SHP77 (cell line): ENCODE measurements around the gene SMYD3.
A peak's percentile ranks its signal among the peaks of the same experiment; 100 is the strongest.

Source experiments
- DNase-seq, 2 experiments: peaks; one replicate each; lab custom pipeline; 2025; lab: John Stamatoyannopoulos, UW

SMYD3 gene

GRCh38 chr1:246146804-246147523 lies 360.1 kb downstream of the SMYD3 start:
- no peak for DNase-seq

GRCh38 chr1:246145900-246146299 lies 361.2 kb downstream of the SMYD3 start:
- no peak for DNase-seq

DNA sequence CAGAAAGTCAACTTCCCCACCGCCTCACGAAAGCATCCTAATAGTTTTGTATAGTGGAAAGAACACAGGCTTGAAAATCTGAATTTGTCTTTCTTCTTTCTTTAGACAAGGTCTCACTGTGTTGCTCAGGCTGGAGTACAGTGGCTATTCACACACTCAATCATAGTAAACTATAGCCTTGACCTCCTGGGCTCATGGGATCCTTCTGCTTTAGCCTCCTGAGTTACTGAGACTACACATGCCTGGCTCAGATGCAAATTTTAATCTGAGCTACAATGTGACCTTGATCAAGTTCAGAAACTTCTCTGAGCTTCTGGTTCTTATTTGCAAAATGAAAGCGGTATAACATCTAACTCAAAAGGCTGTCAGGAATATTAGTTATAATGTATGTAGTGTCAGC lies 362.1 kb downstream of the SMYD3 start:
- no peak for DNase-seq

DNA sequence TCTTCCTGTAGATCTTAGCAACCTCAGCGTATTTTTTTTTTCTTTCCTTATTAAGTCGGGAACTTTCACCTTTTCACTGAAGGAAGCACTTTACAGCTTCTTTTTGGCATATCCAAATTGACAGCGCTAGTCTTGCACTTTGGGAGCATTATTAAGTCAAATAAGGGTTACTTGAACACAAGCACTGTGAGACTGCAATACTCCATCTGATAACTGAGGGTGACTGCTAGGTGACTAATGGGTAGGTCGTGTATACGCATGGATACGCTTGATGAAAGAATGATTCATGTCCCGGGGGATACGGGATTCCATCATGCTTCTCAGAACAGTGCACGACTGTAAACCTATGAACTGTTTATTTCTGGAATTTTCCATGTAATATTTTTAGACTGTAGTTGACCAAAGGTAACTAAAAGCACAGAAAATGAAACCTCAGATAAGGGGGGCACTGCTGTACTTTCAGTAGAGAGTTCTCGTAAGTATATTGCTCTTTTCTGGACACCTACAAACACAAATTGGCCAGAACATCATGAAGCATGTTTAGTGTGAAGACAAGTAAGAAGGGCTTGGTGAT lies 364.7 kb downstream of the SMYD3 start:
- DNase-seq, result no peak

- DNase-seq, result no peak
These were observed 365.8 kb downstream of the SMYD3 start for GRCh38 chr1:246141306-246141705.

DNA sequence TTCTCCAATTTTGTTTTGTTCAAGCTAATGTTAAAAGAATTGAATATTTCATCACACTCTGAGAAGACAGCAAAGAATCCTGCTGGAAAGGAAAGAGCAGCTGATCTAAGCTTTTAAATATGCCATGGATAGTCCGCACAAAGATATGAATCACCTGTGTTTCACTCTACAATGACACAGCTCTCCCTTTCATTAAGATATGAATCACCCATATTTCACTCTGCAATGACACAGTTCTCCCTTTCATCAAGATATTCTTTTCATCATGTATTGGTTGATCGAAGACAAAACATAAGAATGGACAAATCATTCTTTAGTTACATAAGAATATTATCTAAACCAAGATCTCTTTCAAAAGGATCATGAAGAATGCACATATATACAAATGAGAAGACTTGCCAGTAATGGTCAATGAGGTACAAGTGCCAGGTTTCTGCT lies 367.3 kb downstream of the SMYD3 start:
- DNase-seq, result no peak

- DNase-seq, result no peak
These were observed 368.3 kb downstream of the SMYD3 start for GRCh38 chr1:246138781-246139180.

GRCh38 chr1:246136477-246136876 lies 370.6 kb downstream of the SMYD3 start:
- no peak for DNase-seq

DNA sequence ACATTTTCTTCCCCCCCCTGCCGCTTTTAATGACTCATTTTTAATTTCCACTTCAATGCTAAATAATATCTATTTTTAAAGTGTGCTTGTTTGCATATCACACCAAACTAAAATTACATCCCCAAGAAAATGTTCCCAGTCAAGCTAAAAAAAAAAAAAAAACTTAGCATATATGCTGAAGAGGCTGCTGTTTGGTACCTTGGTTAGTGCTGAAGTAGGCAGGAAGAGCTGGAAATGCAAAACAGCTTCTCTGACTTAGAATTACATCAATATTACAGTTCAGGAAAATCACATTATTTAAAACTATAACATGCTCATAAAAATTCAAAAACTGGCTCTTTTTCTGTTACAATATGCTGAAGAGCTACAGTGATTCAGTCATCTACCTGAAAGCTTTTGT lies 372.3 kb downstream of the SMYD3 start:
- no peak for DNase-seq

- DNase-seq, result no peak
These were observed 376.0 kb downstream of the SMYD3 start for GRCh38 chr1:246131095-246131494.

- no peak for DNase-seq
These were observed 378.5 kb downstream of the SMYD3 start for GRCh38 chr1:246128494-246129069.

GRCh38 chr1:246126580-246126979 lies 380.5 kb downstream of the SMYD3 start:
- no peak for DNase-seq

- DNase-seq, result no peak
These were observed 385.0 kb downstream of the SMYD3 start for GRCh38 chr1:246122071-246122470.

DNA sequence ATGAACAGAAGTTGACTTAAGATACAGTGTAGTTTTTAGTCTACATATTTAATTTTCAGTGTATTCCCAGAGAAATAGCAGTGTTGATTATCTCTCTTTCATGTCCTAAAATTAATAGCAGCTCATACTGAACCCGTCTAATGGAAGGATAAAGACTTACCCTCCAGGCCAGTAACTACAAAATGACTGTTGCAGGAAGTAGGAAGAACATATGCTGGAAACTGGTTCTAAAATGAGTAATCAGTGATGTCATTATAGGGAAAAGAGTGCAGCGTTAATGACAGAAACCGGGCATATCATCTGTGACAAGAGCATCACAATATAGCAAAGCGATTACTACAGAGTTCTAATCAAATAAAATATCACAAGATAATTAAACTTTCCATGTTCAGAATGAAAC lies 385.5 kb downstream of the SMYD3 start:
- no peak for DNase-seq

GRCh38 chr1:246117066-246117791 lies 389.9 kb downstream of the SMYD3 start:
- peak; percentile 54 to 71 for DNase-seq

- no peak for DNase-seq
These were observed 392.7 kb downstream of the SMYD3 start for GRCh38 chr1:246114369-246114768.

DNA sequence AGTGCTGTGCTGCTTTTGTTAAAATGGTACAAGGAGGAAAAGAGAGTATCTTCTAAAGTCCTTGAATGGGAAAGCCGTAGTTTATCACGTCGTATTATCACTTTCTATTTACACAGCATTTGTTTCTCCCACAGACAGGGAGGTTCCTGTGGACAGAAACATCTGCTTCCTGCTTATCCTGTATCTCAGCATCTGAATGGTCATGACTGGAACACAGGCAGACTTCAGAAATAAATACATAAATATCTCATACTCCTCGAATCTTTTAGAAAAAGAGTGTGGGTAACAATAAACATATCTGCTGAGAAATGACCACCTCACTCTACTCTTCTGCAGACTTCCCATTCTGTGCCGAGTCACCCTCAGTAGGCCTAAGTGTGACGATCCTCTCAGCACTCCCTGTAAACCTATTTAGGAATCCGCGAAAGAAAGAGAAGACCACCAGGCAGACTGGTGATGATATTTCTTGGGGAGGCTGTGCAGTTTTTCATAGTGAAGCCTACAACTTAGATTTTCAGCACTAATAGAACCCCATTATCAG lies 393.5 kb downstream of the SMYD3 start:
- DNase-seq, result peak; percentile 73 to 77

GRCh38 chr1:246111570-246111969 lies 395.5 kb downstream of the SMYD3 start:
- DNase-seq, result no peak

- peak; percentile 94 to 97 for DNase-seq
These were observed 396.5 kb downstream of the SMYD3 start for GRCh38 chr1:246110343-246111219.

GRCh38 chr1:246108278-246108925 lies 398.7 kb downstream of the SMYD3 start:
- DNase-seq, result no peak
